Measurements from ENCODE around the gene HCRTR1.

Gene HCRTR1

DNA sequence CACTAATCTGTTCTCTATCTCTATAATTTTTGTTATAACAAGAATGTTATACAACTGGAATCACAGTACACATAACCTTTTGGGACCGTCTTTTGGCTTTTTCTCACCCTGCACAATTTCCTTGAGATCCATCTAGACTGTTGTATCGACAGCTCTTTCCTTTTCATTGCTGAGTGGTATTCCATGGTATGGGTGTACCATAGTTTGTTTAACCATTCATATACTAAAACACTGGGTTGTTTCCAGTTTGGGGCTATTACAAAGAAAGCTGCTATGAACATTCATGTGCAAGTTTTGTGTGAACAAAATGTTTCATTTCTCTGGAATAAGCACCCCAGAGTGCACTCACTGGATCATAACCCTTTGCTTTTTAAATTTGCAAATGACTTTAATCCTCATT, 15.4 kb upstream of the HCRTR1 start:
- TF ChIP-seq, protein P1, sequence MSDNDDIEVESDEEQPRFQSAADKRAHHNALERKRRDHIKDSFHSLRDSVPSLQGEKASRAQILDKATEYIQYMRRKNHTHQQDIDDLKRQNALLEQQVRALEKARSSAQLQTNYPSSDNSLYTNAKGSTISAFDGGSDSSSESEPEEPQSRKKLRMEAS (IDR thresholded peaks at IDR 0.05): no peak
- no peak for TF ChIP-seq TEAD4 (IDR thresholded peaks at IDR 0.05)
- TF ChIP-seq YY1 (IDR thresholded peaks at IDR 0.05; ENCODE audit: low read depth): no peak
- TF ChIP-seq, protein P2, sequence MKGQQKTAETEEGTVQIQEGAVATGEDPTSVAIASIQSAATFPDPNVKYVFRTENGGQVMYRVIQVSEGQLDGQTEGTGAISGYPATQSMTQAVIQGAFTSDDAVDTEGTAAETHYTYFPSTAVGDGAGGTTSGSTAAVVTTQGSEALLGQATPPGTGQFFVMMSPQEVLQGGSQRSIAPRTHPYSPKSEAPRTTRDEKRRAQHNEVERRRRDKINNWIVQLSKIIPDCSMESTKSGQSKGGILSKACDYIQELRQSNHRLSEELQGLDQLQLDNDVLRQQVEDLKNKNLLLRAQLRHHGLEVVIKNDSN (IDR thresholded peaks at IDR 0.05): no peak
- no peak for TF ChIP-seq CREB1 (IDR thresholded peaks at IDR 0.05; ENCODE audit: low read depth)
- no peak for TF ChIP-seq FOXM1 (IDR thresholded peaks at IDR 0.05; ENCODE audit: borderline replicate concordance, low read depth)
- no peak for TF ChIP-seq NFIC (IDR thresholded peaks at IDR 0.05)
- no peak for TF ChIP-seq RAD21 (IDR thresholded peaks at IDR 0.05; ENCODE audit: low read depth)
- no peak for TF ChIP-seq EP300 (IDR thresholded peaks at IDR 0.05; ENCODE audit: borderline replicate concordance)
- TF ChIP-seq EGR1 (IDR thresholded peaks at IDR 0.05): no peak
- no peak for TF ChIP-seq TAF1 (IDR thresholded peaks at IDR 0.05; ENCODE audit: low read depth)
- TF ChIP-seq TCF12 (IDR thresholded peaks at IDR 0.05; ENCODE audit: low read depth): no peak
- no peak for TF ChIP-seq ZBTB7A (IDR thresholded peaks at IDR 0.05; ENCODE audit: low read depth)
- TF ChIP-seq CEBPB (IDR thresholded peaks at IDR 0.05): no peak
- TF ChIP-seq, protein P3, sequence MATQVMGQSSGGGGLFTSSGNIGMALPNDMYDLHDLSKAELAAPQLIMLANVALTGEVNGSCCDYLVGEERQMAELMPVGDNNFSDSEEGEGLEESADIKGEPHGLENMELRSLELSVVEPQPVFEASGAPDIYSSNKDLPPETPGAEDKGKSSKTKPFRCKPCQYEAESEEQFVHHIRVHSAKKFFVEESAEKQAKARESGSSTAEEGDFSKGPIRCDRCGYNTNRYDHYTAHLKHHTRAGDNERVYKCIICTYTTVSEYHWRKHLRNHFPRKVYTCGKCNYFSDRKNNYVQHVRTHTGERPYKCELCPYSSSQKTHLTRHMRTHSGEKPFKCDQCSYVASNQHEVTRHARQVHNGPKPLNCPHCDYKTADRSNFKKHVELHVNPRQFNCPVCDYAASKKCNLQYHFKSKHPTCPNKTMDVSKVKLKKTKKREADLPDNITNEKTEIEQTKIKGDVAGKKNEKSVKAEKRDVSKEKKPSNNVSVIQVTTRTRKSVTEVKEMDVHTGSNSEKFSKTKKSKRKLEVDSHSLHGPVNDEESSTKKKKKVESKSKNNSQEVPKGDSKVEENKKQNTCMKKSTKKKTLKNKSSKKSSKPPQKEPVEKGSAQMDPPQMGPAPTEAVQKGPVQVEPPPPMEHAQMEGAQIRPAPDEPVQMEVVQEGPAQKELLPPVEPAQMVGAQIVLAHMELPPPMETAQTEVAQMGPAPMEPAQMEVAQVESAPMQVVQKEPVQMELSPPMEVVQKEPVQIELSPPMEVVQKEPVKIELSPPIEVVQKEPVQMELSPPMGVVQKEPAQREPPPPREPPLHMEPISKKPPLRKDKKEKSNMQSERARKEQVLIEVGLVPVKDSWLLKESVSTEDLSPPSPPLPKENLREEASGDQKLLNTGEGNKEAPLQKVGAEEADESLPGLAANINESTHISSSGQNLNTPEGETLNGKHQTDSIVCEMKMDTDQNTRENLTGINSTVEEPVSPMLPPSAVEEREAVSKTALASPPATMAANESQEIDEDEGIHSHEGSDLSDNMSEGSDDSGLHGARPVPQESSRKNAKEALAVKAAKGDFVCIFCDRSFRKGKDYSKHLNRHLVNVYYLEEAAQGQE (IDR thresholded peaks at IDR 0.05; ENCODE audit: low read depth): no peak

DNA sequence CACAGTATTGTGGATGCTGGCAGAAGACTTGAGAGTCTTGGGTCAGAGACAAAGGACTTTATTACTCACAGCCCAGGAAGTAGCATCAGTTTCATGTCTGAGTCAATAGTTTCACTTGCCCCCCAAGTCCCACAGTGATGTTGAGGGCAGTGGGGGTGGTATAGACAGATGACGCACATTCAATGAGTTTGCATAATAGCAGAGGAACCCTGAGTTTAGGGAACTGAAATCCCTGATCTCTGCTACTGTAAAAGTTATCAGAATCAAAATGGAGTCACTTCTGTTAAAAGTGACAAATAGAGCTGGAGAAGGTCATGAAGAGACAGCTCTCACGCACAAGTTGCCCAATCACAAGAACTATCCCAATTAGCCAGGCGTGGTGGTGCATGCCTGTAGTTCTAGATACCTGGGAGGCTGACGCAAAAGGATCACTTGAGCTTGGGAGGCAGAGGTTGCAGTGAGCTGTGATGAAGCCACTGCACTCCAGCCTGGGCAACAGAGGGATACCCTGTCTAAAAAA, 11.5 kb upstream of the HCRTR1 start:
- TF ChIP-seq EP300 (IDR thresholded peaks at IDR 0.05; ENCODE audit: borderline replicate concordance): no peak
- no peak for TF ChIP-seq TAF1 (IDR thresholded peaks at IDR 0.05; ENCODE audit: low read depth)
- TF ChIP-seq EGR1 (IDR thresholded peaks at IDR 0.05): no peak
- TF ChIP-seq TCF12 (IDR thresholded peaks at IDR 0.05; ENCODE audit: low read depth): no peak
- TF ChIP-seq RAD21 (IDR thresholded peaks at IDR 0.05; ENCODE audit: low read depth): no peak
- TF ChIP-seq, protein P2 (IDR thresholded peaks at IDR 0.05): no peak
- no peak for TF ChIP-seq NFIC (IDR thresholded peaks at IDR 0.05)
- no peak for TF ChIP-seq ZBTB7A (IDR thresholded peaks at IDR 0.05; ENCODE audit: low read depth)
- no peak for TF ChIP-seq FOXM1 (IDR thresholded peaks at IDR 0.05; ENCODE audit: borderline replicate concordance, low read depth)
- TF ChIP-seq, protein P3 (IDR thresholded peaks at IDR 0.05; ENCODE audit: low read depth): no peak
- no peak for TF ChIP-seq TEAD4 (IDR thresholded peaks at IDR 0.05)
- TF ChIP-seq CREB1 (IDR thresholded peaks at IDR 0.05; ENCODE audit: low read depth): no peak
- TF ChIP-seq, protein P1 (IDR thresholded peaks at IDR 0.05): no peak
- TF ChIP-seq CEBPB (IDR thresholded peaks at IDR 0.05): no peak
- TF ChIP-seq YY1 (IDR thresholded peaks at IDR 0.05; ENCODE audit: low read depth): no peak

DNA sequence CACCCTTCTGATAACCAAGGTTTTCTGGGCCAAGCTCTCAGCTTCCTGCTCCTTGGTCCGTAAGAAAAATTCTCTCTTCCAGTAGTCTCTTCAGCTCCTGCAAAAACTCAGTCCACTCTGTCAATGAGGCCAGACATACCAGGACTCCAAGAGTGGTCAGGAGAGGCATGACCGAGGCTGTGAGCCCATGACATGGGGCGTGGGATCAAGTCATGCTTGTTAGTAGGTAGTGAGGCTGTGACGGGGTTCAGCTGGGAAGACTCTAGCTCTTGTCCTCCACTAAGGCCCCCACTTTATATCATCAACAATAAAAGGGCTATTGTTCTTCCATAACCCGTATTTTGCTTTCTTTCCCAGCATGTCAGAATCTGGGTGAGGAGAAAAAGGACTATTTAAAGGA, 10.1 kb upstream of the HCRTR1 start:
- TF ChIP-seq CEBPB (IDR thresholded peaks at IDR 0.05) (no peak), NFIC (IDR thresholded peaks at IDR 0.05) (no peak)

DNA sequence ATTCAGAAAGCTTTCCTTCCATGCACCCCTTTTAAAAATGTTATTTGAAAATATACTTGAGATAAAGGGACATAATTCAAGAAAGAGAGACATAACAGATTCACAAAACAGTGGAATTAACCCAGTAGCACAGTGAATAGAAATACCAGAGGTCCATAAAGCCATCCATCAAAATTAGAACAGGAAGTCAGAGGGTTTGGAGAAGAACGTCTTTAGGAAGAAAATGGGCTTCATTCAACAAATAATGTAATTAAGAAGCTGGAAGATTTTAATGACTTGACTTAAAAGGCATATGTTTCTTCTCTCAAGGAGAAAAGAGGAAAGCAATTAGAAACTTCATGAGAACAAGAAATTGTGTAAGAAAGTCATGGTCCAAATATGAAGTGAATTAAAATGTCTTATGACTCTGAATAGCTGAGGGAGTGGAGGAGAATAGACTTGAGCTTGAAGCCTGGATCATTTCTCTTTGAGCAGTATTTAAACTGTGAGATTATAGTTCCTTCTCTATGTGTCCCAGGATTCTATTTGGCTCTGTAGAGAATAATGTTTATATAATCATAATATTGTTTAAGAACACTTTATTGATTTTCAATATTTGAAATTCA, 7.9 kb upstream of the HCRTR1 start:
- TF ChIP-seq NFIC (IDR thresholded peaks at IDR 0.05) (no peak), EP300 (IDR thresholded peaks at IDR 0.05; ENCODE audit: borderline replicate concordance) (no peak), YY1 (IDR thresholded peaks at IDR 0.05; ENCODE audit: low read depth) (no peak), FOXM1 (IDR thresholded peaks at IDR 0.05; ENCODE audit: borderline replicate concordance, low read depth) (no peak), TEAD4 (IDR thresholded peaks at IDR 0.05) (no peak), RAD21 (IDR thresholded peaks at IDR 0.05; ENCODE audit: low read depth) (no peak), TCF12 (IDR thresholded peaks at IDR 0.05; ENCODE audit: low read depth) (no peak), CEBPB (IDR thresholded peaks at IDR 0.05) (no peak), EGR1 (IDR thresholded peaks at IDR 0.05) (no peak), ZBTB7A (IDR thresholded peaks at IDR 0.05; ENCODE audit: low read depth) (no peak), CREB1 (IDR thresholded peaks at IDR 0.05; ENCODE audit: low read depth) (no peak), TAF1 (IDR thresholded peaks at IDR 0.05; ENCODE audit: low read depth) (no peak)
- TF ChIP-seq, protein P2 (IDR thresholded peaks at IDR 0.05): no peak
- TF ChIP-seq, protein P1 (IDR thresholded peaks at IDR 0.05): no peak
- TF ChIP-seq, protein P3 (IDR thresholded peaks at IDR 0.05; ENCODE audit: low read depth): no peak
